Measurements from ENCODE around the gene RALGPS1. TPM values are rescaled to one million over a fixed set of nuclear protein-coding genes. Genes with fewer than 3 reads are reported as not detected.

Gene RALGPS1
- total RNA-seq, 1 experiment from 2014 or later = 28.5 TPM

DNA sequence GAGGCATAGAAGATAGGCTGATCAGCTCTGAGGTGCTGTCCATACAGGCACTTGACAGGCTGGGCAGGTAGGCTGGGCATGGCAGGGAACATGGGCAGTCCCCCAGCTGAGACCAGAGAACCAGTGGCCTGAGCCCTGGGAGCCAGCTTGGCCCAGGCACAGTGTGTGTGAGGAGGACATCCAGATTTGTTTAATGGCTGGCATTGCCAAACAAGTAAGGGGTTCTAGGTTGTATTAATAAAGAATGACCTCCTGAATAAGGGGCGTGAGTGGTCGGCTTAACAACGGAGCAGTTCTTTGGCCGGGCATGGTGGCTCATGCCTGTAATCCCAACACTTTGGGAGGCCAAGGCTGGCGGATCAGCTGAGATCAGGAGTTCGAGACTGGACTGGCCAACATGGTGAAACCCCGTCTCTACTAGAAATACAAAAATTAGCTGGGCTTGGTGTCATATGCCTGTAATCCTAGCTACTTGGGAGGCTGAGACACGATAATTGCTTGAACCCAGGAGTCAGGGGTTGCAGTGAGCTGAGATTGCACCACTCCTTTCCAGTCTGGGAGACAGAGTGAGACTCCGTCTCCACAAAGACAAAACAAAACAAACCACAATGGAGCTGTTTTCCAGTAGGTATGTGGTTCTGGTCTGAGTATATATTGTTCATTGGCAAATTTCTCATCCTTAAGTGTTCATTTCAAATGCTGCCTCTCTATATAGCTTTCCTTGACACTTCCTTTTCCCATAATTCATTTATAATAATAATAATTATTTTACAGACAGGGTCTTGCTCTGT is 151.7 kb downstream of the RALGPS1 start:
- DNase-seq (ENCODE audit: low spot score) (no peak), ATAC-seq (no peak)
- H3K4me1 Mint-ChIP-seq = peaks cover 12% of the 10 kb centered on the region
- peaks cover 3% of the 10 kb centered on the region for H3K9me3 Mint-ChIP-seq
- H3K4me3 Mint-ChIP-seq = no peak overlapping the region
- H3K27ac Mint-ChIP-seq = peak overlapping the region; percentile 6; the same call in 1 of the 2 replicates
- H3K36me3 Mint-ChIP-seq = peaks cover 3% of the 10 kb centered on the region; the same call in 1 of the 2 replicates
- POLR2A ChIA-PET = no interaction called here
- no peak for TF ChIP-seq KAT7 (CRISPR knock-in tag; IDR thresholded peaks at IDR 0.05; ENCODE audit: borderline replicate concordance)
- no peak for TF ChIP-seq GTF2I (CRISPR knock-in tag; conservative IDR thresholded peaks at IDR 0.05)
- TF ChIP-seq CDX4 (CRISPR knock-in tag; IDR thresholded peaks at IDR 0.05; ENCODE audit: borderline replicate concordance) = no peak
- no peak for TF ChIP-seq OVOL2 (CRISPR knock-in tag; IDR thresholded peaks at IDR 0.05; ENCODE audit: borderline replicate concordance)
- H3K27me3 Mint-ChIP-seq (ENCODE audit: low read depth) = no peaks in the 10 kb centered on the region
- CTCF ChIA-PET = interaction anchor here (0.6 kb wide), 1 partner anchor 120 kb away, joined by 3 read pairs; no protein-coding TSS in a partner anchor

GRCh38 chr9:127066851-127067136 is 152.2 kb downstream of the RALGPS1 start:
- POLR2A ChIA-PET = no interaction called here
- no peak overlapping the region for H3K4me3 Mint-ChIP-seq
- DNase-seq (ENCODE audit: low spot score) (no peak), ATAC-seq (no peak)
- H3K27ac Mint-ChIP-seq = no peak overlapping the region
- TF ChIP-seq, protein P1, sequence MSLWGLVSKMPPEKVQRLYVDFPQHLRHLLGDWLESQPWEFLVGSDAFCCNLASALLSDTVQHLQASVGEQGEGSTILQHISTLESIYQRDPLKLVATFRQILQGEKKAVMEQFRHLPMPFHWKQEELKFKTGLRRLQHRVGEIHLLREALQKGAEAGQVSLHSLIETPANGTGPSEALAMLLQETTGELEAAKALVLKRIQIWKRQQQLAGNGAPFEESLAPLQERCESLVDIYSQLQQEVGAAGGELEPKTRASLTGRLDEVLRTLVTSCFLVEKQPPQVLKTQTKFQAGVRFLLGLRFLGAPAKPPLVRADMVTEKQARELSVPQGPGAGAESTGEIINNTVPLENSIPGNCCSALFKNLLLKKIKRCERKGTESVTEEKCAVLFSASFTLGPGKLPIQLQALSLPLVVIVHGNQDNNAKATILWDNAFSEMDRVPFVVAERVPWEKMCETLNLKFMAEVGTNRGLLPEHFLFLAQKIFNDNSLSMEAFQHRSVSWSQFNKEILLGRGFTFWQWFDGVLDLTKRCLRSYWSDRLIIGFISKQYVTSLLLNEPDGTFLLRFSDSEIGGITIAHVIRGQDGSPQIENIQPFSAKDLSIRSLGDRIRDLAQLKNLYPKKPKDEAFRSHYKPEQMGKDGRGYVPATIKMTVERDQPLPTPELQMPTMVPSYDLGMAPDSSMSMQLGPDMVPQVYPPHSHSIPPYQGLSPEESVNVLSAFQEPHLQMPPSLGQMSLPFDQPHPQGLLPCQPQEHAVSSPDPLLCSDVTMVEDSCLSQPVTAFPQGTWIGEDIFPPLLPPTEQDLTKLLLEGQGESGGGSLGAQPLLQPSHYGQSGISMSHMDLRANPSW (CRISPR knock-in tag; conservative IDR thresholded peaks at IDR 0.05; ENCODE audit: low read depth) = no peak
- TF ChIP-seq ATF2 (CRISPR knock-in tag; IDR thresholded peaks at IDR 0.05; ENCODE audit: borderline replicate concordance, low read depth) (no peak), CBFB (CRISPR knock-in tag; IDR thresholded peaks at IDR 0.05; ENCODE audit: low read depth) (no peak), CREB1 (CRISPR knock-in tag; IDR thresholded peaks at IDR 0.05) (no peak), ZNF396 (CRISPR knock-in tag; IDR thresholded peaks at IDR 0.05; ENCODE audit: borderline replicate concordance) (no peak), ZNF671 (CRISPR knock-in tag; IDR thresholded peaks at IDR 0.05) (no peak), SOX15 (CRISPR knock-in tag; IDR thresholded peaks at IDR 0.05) (no peak)
- TF ChIP-seq, protein P2, sequence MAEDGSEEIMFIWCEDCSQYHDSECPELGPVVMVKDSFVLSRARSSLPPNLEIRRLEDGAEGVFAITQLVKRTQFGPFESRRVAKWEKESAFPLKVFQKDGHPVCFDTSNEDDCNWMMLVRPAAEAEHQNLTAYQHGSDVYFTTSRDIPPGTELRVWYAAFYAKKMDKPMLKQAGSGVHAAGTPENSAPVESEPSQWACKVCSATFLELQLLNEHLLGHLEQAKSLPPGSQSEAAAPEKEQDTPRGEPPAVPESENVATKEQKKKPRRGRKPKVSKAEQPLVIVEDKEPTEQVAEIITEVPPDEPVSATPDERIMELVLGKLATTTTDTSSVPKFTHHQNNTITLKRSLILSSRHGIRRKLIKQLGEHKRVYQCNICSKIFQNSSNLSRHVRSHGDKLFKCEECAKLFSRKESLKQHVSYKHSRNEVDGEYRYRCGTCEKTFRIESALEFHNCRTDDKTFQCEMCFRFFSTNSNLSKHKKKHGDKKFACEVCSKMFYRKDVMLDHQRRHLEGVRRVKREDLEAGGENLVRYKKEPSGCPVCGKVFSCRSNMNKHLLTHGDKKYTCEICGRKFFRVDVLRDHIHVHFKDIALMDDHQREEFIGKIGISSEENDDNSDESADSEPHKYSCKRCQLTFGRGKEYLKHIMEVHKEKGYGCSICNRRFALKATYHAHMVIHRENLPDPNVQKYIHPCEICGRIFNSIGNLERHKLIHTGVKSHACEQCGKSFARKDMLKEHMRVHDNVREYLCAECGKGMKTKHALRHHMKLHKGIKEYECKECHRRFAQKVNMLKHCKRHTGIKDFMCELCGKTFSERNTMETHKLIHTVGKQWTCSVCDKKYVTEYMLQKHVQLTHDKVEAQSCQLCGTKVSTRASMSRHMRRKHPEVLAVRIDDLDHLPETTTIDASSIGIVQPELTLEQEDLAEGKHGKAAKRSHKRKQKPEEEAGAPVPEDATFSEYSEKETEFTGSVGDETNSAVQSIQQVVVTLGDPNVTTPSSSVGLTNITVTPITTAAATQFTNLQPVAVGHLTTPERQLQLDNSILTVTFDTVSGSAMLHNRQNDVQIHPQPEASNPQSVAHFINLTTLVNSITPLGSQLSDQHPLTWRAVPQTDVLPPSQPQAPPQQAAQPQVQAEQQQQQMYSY (CRISPR knock-in tag; IDR thresholded peaks at IDR 0.05) = no peak
- peaks cover 7% of the 10 kb centered on the region for H3K36me3 Mint-ChIP-seq
- CTCF ChIA-PET = no interaction called here
- H3K4me1 Mint-ChIP-seq = peaks cover 12% of the 10 kb centered on the region
- H3K27me3 Mint-ChIP-seq (ENCODE audit: low read depth) = no peaks in the 10 kb centered on the region
- peaks cover 8% of the 10 kb centered on the region for H3K9me3 Mint-ChIP-seq

- H3K36me3 Mint-ChIP-seq = peaks cover 14% of the 10 kb centered on the region
- CTCF ChIA-PET = no interaction called here
- peaks cover 15% of the 10 kb centered on the region for H3K9me3 Mint-ChIP-seq
- H3K27me3 Mint-ChIP-seq (ENCODE audit: low read depth) = no peaks in the 10 kb centered on the region
- peaks cover 12% of the 10 kb centered on the region for H3K4me1 Mint-ChIP-seq
- POLR2A ChIA-PET = no interaction called here
- H3K27ac Mint-ChIP-seq = peak overlapping the region; percentile 61; the same call in 1 of the 2 replicates
- no peak for ATAC-seq
- no peak for DNase-seq (ENCODE audit: low spot score)
- no peak overlapping the region for H3K4me3 Mint-ChIP-seq
- no peak for TF ChIP-seq ZNF232 (CRISPR knock-in tag; IDR thresholded peaks at IDR 0.05)
- TF ChIP-seq HMGXB4 (CRISPR knock-in tag; IDR thresholded peaks at IDR 0.05) = no peak
- no peak for TF ChIP-seq CBFB (CRISPR knock-in tag; IDR thresholded peaks at IDR 0.05; ENCODE audit: low read depth)
- TF ChIP-seq ZNF317 (CRISPR knock-in tag; IDR thresholded peaks at IDR 0.05; ENCODE audit: borderline replicate concordance, low read depth) = no peak
- no peak for TF ChIP-seq RELA (CRISPR knock-in tag; IDR thresholded peaks at IDR 0.05; ENCODE audit: borderline replicate concordance)
- TF ChIP-seq ZNF138 (CRISPR knock-in tag; conservative IDR thresholded peaks at IDR 0.05) = no peak
- no peak for TF ChIP-seq NR2C2 (CRISPR knock-in tag; IDR thresholded peaks at IDR 0.05)
- no peak for TF ChIP-seq SP1 (CRISPR knock-in tag; conservative IDR thresholded peaks at IDR 0.05)
Observed at GRCh38 chr9:127067603-127068220, 153.1 kb downstream of the RALGPS1 start.
